Astrocyte (in vitro differentiated cells and primary cell): ENCODE data around the gene TGFBRAP1.

Experiments
- EZH2 ChIP-seq: IDR thresholded peaks from 2 replicates; pipeline ENCODE4 v1.6.1; 2012; ENCODE audit warnings: mild to moderate bottlenecking, low read length, inconsistent platforms; ENCODE audit not compliant: insufficient read depth
- TF ChIP-seq, protein P1 (sequence below): IDR thresholded peaks from 2 replicates; pipeline ENCODE4 v1.5.1; 2011; ENCODE audit warnings: low read depth, mild to moderate bottlenecking, inconsistent platforms, low read length, moderate library complexity; ENCODE audit not compliant: insufficient read depth

GRCh38 chr2:105262651-105263091, 66.9 kb downstream of the TGFBRAP1 start:
- TF ChIP-seq, protein P1, sequence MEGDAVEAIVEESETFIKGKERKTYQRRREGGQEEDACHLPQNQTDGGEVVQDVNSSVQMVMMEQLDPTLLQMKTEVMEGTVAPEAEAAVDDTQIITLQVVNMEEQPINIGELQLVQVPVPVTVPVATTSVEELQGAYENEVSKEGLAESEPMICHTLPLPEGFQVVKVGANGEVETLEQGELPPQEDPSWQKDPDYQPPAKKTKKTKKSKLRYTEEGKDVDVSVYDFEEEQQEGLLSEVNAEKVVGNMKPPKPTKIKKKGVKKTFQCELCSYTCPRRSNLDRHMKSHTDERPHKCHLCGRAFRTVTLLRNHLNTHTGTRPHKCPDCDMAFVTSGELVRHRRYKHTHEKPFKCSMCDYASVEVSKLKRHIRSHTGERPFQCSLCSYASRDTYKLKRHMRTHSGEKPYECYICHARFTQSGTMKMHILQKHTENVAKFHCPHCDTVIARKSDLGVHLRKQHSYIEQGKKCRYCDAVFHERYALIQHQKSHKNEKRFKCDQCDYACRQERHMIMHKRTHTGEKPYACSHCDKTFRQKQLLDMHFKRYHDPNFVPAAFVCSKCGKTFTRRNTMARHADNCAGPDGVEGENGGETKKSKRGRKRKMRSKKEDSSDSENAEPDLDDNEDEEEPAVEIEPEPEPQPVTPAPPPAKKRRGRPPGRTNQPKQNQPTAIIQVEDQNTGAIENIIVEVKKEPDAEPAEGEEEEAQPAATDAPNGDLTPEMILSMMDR = no peak
- no peak for TF ChIP-seq EZH2
